HT-29 (cell line): Measurements from ENCODE around the gene CHKA. TPM values are rescaled to one million over a fixed set of nuclear protein-coding genes. Genes with fewer than 3 reads are reported as not detected.

Experiments
- DNase-seq: peaks from one replicate; pipeline ENCODE4 v3.0.0-alpha.2; 2015; ENCODE audit warnings: low spot score
- total RNA-seq: library from RNA; depleted of rRNA; stranded (reverse); fragments of >200 nt; shearing (Covaris generic); gene quantifications from 2 replicates; pipeline ENCODE4 v1.2.3, GENCODE V29; 2014

Gene CHKA
- total RNA-seq, 1 experiment from 2014 or later: 79.4 TPM

- no peak for DNase-seq
Observed at GRCh38 chr11:68047437-68048290, 73.5 kb downstream of the CHKA start.

GRCh38 chr11:68044898-68045351, 76.3 kb downstream of the CHKA start:
- DNase-seq: no peak

- peak; percentile 34 for DNase-seq
Observed at GRCh38 chr11:68044145-68044813, 76.9 kb downstream of the CHKA start.

DNA sequence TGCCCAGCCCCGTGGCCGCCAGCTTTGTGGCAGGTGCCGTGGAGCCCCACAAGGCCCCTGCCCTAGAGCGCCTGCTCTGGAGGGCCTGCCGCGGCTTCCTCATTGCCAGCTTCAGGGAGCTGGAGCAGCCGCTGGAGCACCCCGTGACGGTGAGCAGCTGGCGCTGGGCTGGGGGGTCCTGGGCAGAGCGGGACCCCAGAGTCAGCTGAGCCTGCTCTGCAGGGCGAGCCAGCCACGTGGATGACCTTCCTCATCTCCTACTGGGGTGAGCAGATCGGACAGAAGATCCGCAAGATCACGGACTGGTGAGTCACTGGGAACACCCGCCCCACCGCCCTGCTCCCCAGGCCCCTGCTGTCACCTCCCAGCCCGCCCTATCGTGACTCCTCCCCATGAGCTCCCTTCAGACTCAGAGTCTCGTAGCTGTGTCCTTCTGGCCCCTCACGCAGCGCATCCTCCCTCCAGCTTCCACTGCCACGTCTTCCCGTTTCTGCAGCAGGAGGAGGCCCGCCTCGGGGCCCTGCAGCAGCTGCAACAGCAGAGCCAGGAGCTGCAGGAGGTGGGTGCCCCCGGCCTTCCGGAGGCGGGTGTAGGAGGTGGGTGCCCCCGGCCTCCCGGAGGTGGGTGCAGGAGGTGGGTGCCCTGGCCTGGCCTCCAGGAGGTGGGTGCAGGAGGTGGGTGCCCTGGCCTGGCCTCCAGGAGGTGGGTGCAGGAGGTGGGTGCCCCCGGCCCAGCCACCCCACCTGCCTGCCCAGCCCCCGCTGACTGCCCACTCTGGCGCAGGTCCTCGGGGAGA, 77.6 kb downstream of the CHKA start:
- peak; percentile 92 for DNase-seq

DNA sequence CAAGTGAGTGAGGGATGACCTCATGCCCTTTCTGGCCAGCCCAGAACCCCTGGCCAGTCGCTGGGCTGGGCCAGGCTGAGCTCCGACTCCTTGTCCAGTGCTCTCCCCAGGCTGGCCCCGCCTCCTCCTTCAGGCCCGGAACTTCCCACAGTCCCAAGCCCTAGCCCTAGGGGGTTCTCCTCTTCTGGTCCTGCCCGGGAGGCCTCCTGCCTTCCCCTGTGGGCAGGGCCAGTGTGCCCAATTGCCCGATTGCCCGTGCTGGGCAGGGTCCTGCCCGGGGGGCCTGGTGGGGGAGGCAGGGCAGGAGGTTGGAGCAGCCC, 78.2 kb downstream of the CHKA start:
- DNase-seq: no peak

- DNase-seq: peak; percentile 25
Observed at GRCh38 chr11:68042219-68043028, 78.8 kb downstream of the CHKA start.

GRCh38 chr11:68041617-68042218, 79.5 kb downstream of the CHKA start:
- DNase-seq: no peak

DNA sequence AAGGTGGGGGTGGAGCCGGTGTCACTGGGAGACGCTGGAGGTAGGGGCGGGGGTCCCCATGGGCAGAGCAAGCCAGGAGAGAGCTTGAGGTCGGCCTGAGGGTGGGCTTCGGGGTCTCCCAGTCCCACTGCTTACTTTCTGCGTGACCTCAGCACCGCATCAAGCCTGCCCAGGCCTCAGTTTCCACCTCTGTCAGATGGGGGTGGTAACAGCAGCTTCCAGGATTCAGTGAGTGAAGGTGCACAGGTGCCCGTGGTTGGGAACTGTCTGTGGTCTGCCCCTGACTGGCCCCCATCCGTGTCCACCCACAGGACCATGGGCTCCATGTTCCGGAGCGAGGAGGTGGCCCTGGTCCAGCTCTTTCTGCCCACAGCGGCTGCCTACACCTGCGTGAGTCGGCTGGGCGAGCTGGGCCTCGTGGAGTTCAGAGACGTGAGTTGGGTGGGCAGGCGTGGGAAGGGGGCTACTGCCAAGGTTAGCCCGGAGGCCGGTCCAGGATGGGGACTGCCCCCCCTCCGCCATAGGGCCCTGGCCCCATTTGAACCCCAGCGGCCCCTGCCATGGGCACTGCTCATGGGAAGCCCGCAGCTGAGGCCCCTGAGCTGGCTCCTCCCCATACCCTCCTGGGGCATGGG, 80.1 kb downstream of the CHKA start:
- no peak for DNase-seq

DNA sequence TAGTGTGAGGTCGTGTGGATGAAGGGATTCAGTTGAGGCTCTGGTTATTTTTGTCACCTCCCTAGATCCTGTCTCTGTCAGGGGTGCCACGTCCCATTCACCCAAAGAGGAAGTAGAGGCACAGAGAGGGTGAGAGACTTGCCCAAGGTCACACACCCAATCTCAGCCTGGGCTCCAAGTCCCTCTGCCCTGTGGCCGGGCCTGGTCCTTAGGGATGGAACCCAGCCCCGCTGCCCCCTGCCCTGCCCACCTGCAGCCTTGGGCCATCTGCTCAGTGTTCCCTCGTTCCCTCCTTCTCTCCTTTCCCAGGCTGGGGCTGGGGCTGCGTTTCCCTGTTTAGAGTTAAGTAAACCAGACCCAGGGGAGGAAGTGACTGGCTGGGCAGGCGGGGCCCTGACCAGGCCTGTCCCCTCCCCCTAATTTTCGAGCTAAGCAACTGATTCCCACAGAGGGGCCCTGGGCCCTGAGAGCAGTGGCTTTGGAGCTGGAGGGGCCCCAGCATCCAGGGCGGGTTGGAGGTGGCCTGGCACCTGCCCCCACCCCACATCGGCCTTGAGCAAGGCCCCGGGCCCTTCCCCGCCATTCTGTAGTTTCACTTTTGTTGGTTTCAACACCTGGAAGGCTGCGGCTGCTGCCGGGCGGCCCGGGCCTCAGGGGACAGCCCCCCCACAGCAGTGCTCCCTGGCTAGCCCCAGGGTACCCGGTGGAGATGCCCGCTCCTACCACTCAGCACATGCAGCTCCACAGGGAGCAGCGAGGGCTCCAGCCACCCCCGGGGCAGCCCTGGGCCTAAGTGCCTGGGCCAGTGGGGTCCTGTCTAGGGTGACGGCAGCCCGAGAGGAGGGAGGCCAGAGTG, 80.9 kb downstream of the CHKA start:
- no peak for DNase-seq

- no peak for DNase-seq
Observed at GRCh38 chr11:68039526-68040086, 81.6 kb downstream of the CHKA start.

DNA sequence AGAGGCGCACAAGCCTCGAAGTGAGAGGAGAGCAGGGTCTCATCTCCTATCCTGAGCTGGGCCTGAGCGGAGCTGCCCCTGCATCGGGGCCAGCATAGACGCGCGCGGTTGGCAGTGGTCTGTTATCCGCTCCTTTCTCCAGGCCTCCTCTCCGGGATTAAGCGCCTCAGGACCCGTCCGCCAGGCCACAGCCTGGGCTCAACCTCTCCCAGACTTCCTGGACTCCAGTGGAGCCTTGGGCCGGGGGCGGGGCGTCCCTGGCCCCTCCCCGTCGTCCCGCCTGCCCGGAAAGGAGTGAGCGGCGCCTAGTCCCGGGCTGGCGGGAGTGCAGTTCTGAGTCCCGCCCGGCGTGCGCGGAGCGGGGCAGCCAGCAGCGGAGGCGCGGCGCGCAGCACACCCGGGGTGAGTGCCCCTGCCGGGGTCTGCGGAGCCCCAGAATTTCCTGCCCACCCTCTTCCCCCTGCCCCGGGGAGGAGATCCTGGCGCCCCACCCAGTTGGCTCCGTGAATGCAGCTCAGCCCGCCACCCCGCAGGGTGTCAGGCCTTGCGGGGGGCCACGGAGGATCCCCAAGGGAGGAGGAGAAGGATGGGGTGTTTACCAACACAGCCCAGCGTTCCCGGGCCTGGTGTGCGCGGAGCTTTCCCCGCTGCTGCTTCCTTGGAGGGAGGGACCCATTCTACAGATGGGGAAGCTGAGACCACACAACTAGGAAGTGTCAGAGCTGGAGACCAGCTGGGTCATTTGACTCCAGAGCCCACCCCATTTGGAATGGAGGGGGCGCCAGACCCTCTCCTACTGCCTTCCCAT, 82.3 kb downstream of the CHKA start, which contains the start of gene TCIRG1:
Gene TCIRG1 (plus strand): TSS at position 308 of the 808 bp plus-strand sequence. CDS start 2,247 bp downstream, outside the sequence.
- peak; percentile 90 for DNase-seq

- no peak for DNase-seq
Observed at GRCh38 chr11:68038226-68038717, 82.9 kb downstream of the CHKA start.

DNA sequence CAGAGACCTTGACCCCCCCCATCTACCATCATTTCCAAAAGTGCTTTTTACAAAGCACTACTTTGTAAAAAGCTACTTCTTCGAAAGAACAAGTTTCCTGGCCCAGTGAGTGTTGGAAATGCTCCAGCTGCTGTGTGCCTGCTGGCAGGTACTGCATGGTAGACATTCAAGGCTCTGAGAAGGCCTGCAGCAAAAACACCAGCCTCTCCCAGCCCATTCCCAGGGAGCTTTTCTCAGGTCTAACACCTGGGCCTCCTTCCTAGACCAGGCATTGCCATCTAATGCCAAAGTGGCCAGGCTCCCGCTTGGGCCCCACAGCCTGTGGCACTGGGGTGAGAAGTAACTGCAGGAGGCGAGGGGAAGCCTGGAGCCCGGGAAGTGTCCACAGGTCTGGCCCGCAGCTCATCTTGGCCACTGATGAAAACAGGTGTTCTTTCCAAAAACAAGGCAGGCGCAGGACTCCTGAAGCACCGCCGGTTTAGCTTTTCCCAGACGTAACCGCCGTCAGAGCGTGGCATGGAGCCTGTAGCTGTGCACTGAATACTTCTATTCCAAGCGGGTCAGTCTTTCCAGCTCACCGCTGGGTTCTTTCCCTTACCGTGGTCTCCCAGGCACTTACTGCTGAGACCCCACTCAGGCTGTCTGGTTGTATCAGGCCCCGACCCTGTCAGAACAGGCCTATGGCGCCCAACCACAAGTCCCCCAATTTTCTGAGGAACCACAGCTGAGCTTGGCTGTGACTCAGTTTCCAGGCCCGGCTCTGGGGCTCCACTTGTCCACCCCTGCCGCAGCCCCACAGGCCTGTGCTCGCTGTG, 83.6 kb downstream of the CHKA start:
- no peak for DNase-seq

DNA sequence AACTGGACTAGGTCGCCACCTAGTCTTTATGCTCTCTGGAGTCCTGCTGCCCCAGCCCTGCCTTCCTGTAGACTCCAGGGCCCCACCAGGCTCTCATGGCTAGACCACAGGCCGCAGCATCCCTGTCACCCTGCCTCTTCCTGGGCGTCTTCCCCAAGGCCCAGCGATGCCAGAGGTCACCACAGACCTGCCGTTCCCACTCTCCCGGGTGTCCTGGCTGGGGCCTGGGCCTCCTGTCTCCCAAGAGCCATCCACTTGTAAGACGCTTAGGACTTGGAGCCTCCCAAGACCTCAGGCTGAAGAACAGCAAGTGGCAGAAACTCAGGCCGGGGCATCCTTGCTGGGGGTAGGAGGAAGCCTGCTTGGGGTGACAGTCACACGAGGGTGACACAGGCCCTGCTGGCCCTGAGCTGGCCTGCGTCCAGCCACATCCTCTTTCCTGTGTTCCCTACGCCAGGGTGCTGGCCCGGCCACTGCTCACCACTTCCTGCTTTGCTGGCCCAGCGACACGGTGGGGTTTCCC, 84.4 kb downstream of the CHKA start:
- DNase-seq: no peak

- no peak for DNase-seq
Observed at GRCh38 chr11:68036141-68036716, 85.0 kb downstream of the CHKA start.

DNA sequence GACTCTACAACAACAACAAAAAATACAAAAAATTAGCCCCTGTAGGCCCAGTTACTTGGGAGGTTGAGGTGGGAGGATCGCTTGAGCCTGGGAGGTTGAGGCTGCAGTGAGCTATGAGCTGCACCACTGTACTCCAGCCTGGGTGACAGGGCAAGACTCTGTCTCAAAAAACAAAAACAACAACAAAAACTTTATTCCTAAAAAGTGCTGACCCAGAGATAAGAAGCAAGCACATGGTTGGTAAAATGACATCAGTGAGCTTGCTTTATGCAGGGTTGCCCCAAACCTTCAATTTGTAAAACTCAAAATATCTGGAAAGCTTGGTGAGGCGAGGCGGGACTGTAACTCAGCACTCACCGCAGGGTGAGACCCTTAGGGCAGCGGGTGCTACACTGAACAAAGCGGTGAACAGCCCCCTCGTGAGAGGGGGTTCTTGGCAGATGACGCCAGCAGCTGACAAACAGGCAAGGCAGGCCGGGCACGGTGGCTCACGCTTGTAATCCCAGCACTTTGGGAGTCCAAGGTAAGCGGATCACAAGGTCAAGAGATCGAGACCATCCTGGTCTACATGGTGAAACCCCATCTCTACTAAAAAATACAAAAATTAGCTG, 85.8 kb downstream of the CHKA start:
- DNase-seq: no peak
